Kasumi-1 (cell line): ENCODE data around the gene FAM184B.

ENCODE experiments used
- DNase-seq, 2 experiments: peaks; one replicate each; lab custom pipeline; 2025; lab: John Stamatoyannopoulos, UW

The FAM184B gene

GRCh38 chr4:17636341-17636695 lies 145.1 kb downstream of the FAM184B start:
- DNase-seq, result no peak

- peak; percentile 37 to 51 for DNase-seq
Observed at GRCh38 chr4:17635056-17635455, 146.4 kb downstream of the FAM184B start.

- DNase-seq, result no peak
Observed at GRCh38 chr4:17633600-17633999, 147.8 kb downstream of the FAM184B start.

- no peak for DNase-seq
Observed at GRCh38 chr4:17630228-17630627, 151.2 kb downstream of the FAM184B start.

DNA sequence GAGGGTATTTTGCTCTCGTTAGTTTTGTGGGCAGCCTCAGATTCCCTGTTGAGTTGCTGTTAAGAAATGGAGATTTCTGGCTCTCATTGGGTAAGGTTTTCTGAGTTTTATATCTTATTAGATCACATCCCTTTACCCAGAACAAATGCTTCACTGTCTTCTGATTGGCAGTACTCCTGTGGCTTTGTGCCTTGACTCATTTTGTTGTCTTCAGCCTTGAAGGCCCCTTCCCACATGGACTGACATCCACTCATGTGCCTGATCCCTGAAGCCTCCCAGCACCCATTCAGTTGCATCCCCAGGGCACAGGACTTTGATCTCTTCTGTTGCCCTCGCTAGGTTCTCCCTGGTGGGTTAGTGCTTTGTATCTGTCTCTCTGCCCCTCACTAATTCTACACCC lies 156.6 kb downstream of the FAM184B start:
- no peak for DNase-seq

- no peak for DNase-seq
Observed at GRCh38 chr4:17623451-17624001, 157.9 kb downstream of the FAM184B start.

DNA sequence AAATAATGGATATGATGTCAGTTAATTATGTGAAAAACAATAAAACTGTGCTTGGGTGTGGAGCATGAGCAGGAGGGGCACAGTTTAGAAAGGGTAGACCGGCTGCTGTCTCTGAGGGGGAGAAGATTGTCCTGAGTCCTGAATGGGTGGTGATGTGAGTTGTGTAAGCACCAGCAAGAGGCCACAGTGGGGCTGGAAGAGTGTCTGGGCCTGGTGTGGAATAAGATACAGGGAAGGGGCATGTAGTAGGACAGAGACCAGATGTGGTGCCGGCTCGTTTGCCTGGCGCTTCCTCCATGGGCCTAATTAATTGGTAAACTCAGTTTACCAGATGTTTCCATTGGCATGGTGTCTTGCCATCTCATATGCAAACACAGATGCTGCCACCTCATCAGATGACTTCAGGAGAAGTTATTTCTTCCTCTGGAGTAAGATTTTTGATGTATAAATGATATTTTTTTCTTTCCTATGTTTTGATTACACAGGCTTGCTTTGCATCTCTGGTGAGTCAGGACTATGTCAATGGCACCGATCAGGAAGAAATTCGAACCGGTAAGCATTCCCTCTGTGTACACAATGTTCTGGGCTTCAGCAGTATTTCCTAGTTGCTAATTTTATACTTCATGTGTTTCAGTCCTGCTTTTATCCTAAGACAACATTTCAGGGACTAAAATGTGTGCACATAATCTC lies 161.9 kb downstream of the FAM184B start:
- DNase-seq, result no peak

GRCh38 chr4:17618926-17619325 lies 162.5 kb downstream of the FAM184B start:
- DNase-seq, result peak; percentile 47 to 56

- no peak for DNase-seq
Observed at GRCh38 chr4:17616283-17616682, 165.1 kb downstream of the FAM184B start.

- DNase-seq, result peak; percentile 93 to 96
Observed at GRCh38 chr4:17614416-17615299, 166.8 kb downstream of the FAM184B start, which contains the start of gene MED28. Gene MED28 (plus strand): TSS chr4:17614641. CDS start chr4:17614655, 14 bp downstream.

DNA sequence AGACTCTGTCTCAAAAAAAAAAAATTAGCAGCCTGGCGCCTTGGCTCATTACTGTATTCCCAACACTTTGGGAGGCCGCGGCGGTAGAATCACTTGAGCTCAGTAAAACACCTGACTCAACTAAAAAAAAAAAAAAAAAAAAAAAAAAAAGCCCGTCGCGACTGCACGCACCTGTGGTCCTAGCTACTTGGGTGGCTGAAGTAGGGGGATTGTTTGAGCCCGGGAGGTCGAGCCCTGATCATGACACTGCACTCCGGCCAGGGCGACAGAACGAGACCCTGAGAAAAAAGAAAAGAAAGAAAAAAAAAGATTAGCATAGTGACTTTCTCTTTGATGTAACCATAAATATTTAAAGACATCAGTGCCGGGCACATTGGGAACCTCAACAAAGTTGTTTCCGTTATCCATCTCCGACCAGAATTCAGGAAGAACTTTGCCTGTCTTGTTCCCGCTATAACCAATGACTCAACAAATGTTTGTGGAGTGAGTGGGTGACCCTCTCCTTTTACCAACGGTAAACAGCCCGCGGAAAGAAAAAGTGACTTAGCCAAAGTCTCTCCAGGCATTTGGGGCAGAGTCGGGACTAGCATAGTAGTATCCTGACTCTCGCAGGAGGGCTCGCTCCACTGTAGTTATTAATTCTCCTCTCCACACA lies 167.5 kb downstream of the FAM184B start:
- DNase-seq, result peak; percentile 64 to 74

DNA sequence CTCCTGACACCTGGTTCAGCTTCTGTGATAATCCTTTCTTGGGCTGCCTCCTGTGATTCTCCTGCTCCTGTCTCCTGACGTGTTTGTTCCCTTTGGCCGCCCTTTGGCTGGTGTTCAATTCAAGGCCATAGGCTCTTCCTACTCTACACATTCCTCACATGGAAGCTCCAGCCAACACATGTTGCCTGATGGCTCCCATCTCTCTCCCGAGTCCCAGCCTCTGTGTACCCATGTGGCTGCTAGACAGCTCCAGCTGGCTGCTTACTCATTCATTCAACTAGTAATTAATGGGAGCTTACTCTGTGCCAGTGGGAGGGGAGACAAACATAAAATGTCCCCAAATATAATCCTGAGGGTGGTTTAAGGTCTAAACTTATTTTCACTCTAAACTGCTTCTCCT lies 176.2 kb downstream of the FAM184B start:
- DNase-seq, result no peak

DNA sequence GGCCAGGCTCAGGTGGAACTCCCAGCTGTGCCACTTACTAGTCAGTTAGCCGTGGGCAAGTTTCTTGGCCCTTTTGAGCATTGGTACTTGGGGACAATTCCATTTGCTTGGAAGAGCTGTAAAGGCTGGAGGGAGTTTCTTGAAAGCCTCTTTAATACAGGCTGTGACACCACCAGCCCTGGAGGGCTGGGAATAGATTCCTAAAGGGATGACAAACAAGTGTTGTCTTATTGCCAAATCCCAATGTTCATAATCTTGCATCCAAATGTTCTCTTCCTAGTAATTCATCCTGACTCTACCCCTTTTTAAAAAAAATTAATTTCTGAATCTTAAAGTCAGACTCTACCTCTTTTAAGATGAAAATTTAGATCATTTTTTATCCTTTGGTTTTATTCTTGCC lies 181.6 kb downstream of the FAM184B start:
- no peak for DNase-seq

DNA sequence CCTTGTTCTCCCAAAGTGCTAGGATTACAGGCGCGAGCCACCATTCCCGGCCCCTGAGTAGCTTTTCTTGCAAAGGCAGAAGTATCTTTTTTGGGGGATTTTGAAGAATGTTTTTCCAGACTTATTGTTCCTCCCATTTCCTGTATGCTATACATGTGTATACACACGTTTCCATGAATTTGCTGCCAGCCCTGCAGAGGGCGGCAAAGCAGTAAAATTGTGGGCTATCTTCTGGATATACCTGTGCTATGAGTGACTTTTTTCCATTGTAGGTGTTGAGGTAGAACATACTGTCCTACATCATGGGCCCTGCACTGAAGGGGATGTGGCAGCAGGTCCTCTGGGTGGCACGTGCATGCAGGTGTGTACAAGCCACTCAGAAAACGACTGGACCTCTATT lies 183.9 kb downstream of the FAM184B start:
- DNase-seq, result peak in 1 of 2 experiments; percentile 3

- DNase-seq, result no peak
Observed at GRCh38 chr4:17595471-17596005, 185.9 kb downstream of the FAM184B start.

GRCh38 chr4:17589355-17589754 lies 192.1 kb downstream of the FAM184B start:
- no peak for DNase-seq

DNA sequence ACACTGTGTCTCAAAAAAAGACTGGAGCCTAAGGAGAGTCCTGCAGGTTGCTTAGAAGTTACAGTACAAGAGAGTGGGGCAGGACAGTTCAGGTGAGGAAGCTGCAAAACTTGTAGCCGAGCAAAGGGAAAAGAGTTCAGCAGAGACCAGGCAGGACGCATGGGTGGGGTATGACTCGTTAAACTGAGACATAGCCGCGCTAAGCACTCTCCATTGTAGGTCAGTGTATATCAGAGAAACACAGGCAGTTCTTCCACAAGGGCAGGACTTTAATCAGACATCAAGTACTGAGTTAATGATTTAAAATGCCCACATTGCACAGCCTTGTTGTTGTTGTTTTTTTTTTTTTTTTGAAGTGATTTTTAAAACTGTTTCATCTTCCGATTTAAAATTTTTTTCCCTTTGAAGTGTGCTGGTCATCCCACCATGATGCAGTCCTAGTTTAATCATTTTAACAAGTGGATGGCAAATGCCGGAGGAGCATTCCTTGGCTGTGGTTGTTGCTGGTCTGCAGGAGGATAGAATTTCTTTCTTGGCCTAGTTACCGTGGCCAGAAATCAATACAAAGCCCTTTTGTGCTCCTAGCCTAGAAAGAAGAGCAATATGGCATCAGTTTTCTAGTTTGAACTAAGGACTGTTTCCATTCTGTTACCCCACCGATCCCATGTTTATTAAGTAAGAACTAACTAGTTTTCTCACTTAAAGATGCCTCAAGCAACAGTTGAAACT lies 194.2 kb downstream of the FAM184B start:
- DNase-seq, result no peak

GRCh38 chr4:17584521-17585213 lies 196.8 kb downstream of the FAM184B start:
- DNase-seq, result no peak

DNA sequence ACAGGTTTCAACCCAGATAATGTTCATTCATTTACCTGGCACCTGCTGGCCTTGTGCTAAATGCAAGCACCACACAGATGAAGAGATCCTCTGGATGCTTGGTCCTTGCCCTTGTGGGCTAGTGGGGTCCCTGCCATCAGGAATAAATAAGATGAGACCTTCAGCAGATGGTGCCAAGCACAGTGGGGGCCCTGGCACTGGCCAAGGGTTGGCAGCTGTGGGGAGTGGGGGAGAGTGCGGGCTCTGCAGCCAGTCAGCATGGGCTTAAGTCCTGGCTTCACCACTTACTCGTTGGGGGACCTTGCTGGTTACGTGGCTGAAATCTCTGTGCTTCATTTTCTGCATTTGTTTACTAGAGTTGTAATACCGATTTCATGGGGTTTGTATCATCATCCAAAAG lies 197.5 kb downstream of the FAM184B start:
- no peak for DNase-seq

DNA sequence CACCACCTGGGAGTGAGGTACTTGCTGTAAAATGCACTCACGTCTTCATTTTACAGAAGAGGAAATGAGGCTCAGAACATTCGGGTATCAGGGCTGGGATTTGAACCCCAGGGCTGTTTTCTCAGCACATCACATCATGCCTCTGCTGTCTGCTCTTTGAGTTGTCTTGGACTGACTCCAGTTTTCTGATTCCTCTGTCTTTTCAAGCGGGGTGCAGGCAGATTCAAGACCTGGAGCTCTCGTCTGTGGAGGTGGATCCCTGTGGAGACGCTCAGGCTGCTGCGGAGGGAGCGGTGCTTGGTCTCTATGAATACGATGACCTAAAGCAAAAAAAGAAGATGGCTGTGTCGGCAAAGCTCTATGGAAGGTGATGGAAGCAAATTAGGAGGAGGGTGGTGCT lies 198.1 kb downstream of the FAM184B start:
- DNase-seq, result no peak

DNA sequence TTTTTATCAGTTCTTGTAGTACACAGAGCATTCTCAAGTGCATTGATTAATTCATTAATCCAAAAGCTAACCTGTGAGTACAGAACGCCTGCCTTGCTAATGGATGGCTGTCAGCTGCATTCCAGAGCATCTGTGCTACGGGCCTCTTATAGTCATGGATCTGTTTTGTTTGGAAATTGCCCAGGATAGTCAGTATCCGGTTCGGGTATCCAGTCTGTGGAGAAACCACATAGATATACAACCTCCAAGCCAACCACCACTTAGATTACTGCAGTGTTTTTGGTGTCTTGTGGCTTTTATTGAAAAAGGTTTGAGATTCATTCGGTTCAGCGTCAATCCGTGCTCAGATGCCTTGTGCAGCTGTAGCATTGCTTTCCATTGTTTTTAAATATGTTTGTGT lies 200.5 kb downstream of the FAM184B start:
- no peak for DNase-seq
